HG03196 (cell line): ENCODE measurements around the gene ACADVL.
"Not testable (repeated sequence)": the region's sequence is repeated elsewhere in the genome, so short reads cannot be mapped to it uniquely, and the experiment has no call there.

Experiments used
- ATAC-seq: cut with Tn5 transposase; IDR thresholded peaks from one replicate; pipeline ENCODE4 v1.9.1; 2021; ENCODE audit not compliant: unreplicated experiment

ACADVL gene

DNA sequence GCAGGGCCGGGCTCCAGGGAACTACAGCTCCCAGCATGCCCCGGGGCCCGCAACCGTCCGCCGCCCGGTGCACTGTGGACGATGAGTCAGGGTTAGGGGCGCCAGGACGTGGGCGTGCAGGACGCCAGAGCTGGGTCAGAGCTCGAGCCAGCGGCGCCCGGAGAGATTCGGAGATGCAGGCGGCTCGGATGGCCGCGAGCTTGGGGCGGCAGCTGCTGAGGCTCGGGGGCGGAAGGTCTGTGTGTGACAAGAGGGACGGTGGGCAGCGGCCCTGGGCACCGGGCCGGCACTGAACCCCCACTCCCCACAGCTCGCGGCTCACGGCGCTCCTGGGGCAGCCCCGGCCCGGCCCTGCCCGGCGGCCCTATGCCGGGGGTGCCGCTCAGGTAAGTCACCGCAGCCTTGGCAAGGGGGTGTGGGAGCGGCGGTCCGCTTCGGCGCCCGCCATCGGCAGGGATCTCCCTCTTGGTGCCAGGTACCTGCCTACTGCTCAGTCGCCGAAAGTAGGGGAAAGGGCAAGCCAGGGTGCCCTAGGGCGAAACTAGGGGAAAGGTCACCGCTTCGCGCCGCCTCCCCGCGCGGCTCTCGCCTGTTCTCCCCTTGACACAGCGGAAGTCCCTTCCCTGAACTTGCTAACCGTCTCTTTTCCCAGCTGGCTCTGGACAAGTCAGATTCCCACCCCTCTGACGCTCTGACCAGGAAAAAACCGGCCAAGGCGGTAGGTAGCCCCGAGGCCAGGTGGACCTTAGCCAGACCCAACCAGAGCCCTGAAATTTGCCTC lies at the start of gene ACADVL, which contains the start of gene DLG4:
Gene ACADVL (plus strand): TSS at position 127 of the 781 bp plus-strand sequence. CDS start 47 bp downstream, at position 174.
Gene DLG4 (minus strand): TSS at position 25 of the 781 bp plus-strand sequence.
- ATAC-seq = peak; percentile 44

DNA sequence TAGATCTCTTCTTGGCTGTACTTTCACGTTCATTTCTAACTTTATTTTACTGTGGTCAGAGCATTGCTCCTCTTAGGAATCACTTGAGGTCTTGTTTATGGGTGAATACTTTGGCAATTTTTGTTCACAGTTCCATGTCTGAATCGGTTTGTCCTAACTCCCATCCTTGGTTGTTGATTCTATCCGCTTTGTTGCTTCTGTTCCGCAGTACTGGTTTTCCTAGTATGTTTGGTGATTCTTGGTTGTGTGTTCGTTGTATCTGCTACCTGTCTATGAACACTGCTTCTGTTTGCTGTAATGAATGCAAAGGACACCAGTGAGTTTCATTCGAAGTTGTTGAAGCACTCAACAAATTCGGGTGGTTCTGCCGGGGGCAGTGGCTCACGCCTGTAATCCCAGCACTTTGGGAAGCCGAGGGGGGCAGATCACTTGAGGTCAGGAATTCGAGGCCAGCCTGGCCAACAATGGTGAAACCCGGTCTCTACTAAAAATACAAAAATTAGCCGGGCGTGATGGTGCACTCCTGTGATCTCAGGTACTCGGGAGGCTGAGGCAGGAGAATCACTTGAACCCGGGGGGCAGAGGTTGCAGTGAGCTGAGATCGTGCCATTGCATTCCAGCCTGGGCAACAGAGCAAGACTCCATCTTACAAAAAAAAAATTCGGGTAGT lies 47.1 kb upstream of the ACADVL start:
- not testable (repeated sequence) for ATAC-seq

- ATAC-seq = no peak
Measured at GRCh38 chr17:7173687-7174602, 45.8 kb upstream of the ACADVL start.

- ATAC-seq = no peak
Measured at GRCh38 chr17:7174603-7175326, 45.0 kb upstream of the ACADVL start.

DNA sequence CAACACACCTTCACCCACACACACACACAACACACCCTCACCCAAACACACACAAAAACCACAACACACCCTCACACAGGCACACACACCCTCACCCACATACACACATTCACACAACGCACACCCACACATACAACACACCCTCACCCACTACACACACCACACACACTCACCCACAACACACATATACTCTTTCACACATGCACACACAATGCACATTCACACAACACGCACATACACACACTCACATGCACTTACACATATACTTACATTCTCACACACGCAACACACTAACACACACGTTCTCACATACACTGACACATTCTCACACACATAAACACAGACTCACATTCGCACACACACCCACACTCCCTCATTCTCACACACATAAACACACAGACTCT lies 44.4 kb upstream of the ACADVL start:
- ATAC-seq = no peak

- ATAC-seq = no peak
Measured at GRCh38 chr17:7176107-7176840, 43.5 kb upstream of the ACADVL start.

DNA sequence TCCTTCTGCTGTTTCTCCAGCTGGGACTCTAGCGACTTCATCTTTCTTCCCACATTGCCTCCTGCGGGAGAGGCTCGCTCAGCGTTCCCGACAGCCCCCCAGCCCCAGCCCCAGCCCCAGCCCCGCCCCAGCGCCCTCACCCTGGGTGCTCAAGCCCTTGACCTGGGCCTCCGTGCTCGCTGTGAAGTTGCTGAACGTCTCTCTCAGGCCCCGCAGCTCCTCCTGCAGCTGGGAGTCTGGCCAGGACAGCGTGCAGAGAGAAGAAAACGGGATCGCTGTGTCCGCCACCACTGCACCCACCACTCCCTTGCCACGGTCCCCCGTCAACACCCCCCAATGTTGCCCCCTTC lies 42.9 kb upstream of the ACADVL start:
- ATAC-seq = no peak

DNA sequence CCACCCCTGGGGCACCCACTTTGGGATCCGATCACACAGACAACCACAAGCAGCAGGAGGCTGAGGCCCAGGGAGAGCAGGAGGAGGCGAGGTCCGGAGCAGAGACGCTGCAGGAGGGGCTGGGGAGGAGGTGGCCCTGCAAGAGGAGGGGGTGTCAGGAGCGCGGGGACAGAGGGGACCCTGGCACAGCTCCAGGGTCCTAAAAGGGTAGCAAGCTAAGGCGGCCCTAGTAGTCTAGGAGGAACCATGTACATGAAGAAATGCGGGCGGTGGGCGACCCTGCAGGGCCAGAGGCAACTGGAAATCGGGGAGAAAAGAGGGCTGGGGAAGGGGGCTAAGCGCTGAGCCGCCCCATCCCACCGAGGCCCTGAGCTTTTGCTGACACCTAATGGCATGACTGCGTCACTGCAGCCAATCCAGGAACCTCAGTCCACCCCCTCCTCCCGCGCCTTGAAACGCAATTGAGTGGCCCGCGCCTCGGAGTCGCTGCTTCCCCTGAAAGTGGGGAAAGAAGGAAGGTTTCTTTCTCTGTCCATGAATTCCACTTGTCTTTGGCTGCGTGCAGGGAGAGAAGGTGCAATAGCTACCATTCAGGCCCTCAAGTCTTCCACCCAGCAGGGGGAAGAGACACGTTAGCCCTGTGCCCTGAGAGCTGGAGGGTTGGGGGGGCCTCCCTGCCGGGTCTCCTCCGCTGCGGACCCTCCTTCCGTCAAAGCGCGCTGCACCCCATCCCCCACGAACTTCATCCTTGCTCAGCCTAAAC lies 42.4 kb upstream of the ACADVL start:
- no peak for ATAC-seq

DNA sequence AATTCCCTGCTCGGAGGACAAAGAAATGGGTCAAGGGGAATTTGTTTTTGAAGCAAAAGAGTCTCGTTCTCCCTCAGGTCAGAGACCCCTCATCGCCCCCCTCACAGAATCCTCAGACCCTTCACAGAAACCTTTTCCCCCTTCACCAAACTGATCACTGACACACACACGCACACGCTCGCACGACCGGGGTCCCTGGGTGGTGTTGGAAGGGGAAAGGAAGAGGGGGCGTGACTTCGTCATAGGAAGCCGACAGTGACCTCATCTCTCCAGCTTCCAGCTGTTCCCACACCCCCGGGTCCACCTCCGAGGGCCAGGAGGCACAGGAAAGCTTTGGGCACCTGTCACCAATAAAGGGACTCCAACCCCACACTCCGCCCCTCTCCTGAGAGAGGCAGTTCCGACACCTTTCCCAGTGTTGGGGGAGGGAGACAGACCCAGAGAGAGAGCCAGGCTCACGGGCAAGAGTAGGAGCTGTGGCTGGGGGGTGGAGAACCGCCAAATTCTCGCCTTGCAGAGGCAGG lies 41.7 kb upstream of the ACADVL start:
- ATAC-seq = no peak

DNA sequence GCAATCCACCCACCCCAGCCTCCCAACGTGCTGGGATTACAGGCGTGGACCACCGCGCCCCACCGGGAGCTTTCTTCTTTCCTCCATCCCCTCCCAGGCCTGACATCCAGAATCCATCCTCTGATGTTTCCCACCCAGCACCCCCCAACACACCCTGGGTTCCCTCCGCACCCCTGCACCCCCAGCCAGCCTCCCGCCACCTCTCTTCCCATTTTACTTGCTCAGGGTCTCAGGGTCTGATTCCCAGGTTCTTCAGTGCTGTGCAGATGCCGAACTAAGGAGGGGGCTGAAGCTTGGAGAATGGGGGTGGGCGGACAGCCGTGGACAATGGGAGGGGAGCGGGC lies 40.8 kb upstream of the ACADVL start:
- no peak for ATAC-seq

DNA sequence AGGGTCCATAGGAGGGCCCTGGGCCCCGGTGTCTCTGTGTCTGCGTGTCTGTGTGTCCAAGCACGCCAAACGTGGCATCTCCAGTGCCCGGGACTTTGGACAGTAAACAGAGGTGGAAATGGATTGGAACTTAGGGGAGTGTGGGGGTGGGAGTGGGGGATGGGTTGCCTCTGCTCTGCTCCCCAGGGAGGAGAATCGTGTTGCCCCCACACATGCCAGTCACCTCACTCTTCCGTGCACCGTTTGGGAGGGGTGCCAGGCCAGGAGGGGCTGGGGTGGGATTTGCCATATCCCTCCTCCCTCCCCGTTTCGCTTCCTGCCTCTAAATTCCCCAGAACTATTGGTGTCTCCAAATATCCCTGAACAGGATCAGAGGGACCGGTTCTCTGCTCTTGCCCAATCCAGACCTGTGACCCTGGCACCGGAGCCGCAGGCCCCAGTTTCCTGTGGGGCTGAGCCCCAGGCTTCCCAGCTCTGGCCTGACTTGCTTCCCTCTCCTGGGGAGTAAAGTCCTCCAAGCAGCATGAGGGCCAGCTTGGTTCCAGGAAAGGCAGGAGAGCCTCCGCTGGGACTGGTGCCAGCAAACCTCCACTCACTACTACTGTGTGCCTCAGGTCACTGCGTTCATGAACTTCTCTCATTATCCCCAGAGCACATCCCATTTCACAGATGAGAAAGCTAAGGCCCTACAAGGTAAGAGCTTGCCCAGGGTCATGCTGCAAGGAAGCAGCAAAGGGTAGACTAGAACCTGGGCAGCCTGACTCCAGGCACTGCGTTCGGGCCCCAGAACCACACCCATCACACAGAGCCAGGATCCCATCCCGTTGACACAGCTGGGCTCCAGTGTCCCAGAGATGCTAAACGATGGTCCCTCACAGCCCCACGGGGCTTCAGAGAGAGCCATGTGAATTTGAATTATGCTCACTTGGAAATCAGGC lies 40.2 kb upstream of the ACADVL start, which contains the start of gene ASGR1:
Gene ASGR1 (minus strand): TSS at position 54 of the 938 bp plus-strand sequence. CDS start 807 bp downstream, outside the sequence.
- no peak for ATAC-seq

- ATAC-seq = not testable (repeated sequence)
Measured at GRCh38 chr17:7182101-7182500, 37.6 kb upstream of the ACADVL start.

DNA sequence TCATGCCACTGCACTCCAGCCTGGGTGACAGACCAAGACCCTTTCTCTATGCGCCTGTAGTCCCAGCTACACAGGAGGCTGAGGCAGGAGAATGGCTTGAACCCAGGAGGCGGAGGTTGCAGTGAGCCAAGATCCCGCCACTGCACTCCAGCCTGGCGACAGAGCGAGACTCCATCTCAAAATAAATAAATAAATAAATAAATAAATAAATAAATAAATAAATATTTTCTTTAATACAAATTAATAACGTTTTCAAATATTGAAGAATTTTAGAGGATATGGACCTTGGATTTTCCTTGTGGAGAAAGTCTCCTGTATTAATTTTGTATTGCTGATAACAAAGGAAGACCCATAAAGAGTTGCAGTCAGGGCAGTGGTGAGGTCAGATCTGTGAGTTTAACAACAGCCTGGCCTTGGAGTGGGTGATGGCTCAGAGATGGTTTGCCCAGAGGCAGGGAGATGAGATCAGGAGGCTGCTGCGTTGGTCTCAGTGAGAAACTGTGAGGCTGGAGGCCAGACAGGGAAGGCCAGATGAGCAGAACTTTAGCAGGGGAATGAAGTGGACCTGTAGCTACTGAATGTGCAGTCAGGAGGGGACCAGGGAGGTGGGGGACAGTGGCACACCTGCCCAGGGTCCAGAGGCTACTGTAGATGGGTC lies 36.2 kb upstream of the ACADVL start:
- no peak for ATAC-seq

DNA sequence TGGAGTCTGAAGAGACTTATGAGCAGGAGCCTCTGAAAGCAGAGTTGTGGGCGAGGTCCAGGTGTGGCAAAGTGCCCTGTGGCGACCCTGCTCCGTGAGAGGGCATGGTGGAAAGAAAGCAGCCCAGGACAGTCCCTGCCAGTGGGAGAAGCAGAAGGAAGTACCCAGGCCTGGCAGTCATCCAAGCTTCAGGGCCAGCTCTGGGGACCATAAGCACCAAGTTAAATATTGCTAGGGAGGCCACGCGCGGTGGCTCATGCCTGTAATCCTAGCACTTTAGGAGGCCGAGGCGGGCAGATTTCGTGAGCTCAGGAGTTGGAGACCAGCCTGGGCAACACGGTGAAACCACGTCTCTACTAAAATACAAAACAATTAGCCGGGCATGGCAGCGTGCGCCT lies 35.6 kb upstream of the ACADVL start:
- no peak for ATAC-seq

- no peak for ATAC-seq
Measured at GRCh38 chr17:7184647-7185046, 35.1 kb upstream of the ACADVL start.

GRCh38 chr17:7186241-7186640 lies 33.5 kb upstream of the ACADVL start:
- ATAC-seq = no peak

DNA sequence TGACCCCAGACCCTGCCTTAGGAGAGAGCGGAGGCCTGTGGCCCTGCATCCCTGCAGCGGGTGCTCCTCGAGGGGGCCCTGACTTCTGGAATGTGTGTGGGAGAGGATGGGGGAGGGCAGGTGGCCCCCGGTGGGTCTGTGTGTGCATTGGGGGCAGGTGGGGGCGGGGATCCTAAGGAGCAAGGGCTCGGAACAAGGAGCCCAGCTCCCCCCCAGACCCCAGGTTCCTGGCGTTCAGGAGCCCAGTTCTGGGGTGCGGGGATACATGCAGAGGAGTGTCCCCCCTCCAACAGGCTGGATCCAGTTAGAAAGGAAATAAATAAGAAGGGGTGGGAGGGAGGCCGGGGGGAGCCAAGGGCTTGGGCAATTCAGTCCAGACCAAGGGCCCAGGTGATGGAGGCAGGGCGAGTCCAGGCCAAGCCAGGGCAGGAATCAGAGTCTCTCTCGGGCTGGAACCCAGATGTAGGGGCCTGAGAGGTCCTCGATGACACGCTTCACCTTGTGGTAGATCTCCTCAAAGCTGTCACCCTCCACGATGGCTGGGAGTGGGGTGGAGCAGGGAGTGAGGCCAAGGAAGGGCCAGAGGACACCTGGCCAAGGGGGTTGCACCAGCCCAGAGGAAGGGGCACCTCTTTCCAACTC lies 29.3 kb upstream of the ACADVL start:
- ATAC-seq = no peak
